WERI-Rb-1 (cell line): ENCODE results near the gene MTIF3.

Source experiments
- DNase-seq: peaks from one replicate; pipeline ENCODE4 v3.0.0-alpha.2; 2020
- H3K27ac ChIP-seq: fragments of 250-450 bp; sonication (Bioruptor Pico); 2 replicates; pipeline ENCODE4 v1.5.1; 2020; ENCODE audit warnings: mild to moderate bottlenecking, moderate library complexity
- H3K27me3 ChIP-seq: fragments of 250-450 bp; sonication (Bioruptor Pico); 2 replicates; pipeline ENCODE4 v1.5.1; 2021; ENCODE audit warnings: mild to moderate bottlenecking, low read depth, moderate library complexity; ENCODE audit not compliant: insufficient read depth, severe bottlenecking
- H3K36me3 ChIP-seq: fragments of 250-450 bp; sonication (Bioruptor Pico); 2 replicates; pipeline ENCODE4 v1.5.1; 2020; ENCODE audit warnings: mild to moderate bottlenecking, moderate library complexity
- H3K4me3 ChIP-seq: 2 replicates; pipeline ENCODE4 v1.5.1; 2011; ENCODE audit warnings: low read depth, mild to moderate bottlenecking, control low read depth, low read length
- H3K9me3 ChIP-seq: fragments of 250-450 bp; sonication (Bioruptor Pico); 2 replicates; pipeline ENCODE4 v1.5.1; 2021; ENCODE audit warnings: mild to moderate bottlenecking, moderate library complexity; ENCODE audit not compliant: severe bottlenecking
- CTCF ChIP-seq: IDR thresholded peaks from 2 replicates; pipeline ENCODE4 v1.5.1; 2011; ENCODE audit warnings: low read depth, mild to moderate bottlenecking, control low read depth, inconsistent platforms, low read length

Gene MTIF3

GRCh38 chr13:27398360-27398759, 52.0 kb downstream of the MTIF3 start:
- no peak for TF ChIP-seq CTCF
- Histone ChIP-seq H3K27ac (no peak overlapping the region), H3K9me3 (peaks cover 12% of the 10 kb centered on the region), H3K27me3 (peaks cover 100% of the 10 kb centered on the region), H3K36me3 (no peaks in the 10 kb centered on the region), H3K4me3 (no peak overlapping the region)
- no peak for DNase-seq

- H3K4me3 ChIP-seq, result no peak overlapping the region
- DNase-seq, result no peak
- no peaks in the 10 kb centered on the region for H3K36me3 ChIP-seq
- TF ChIP-seq CTCF, result no peak
- H3K27me3 ChIP-seq, result peaks cover 98% of the 10 kb centered on the region
- H3K27ac ChIP-seq, result no peak overlapping the region
- peaks cover 12% of the 10 kb centered on the region for H3K9me3 ChIP-seq
Observed at GRCh38 chr13:27396252-27396846, 54.0 kb downstream of the MTIF3 start.

- H3K27me3 ChIP-seq, result peaks cover 97% of the 10 kb centered on the region
- H3K36me3 ChIP-seq, result no peaks in the 10 kb centered on the region
- peaks cover 5% of the 10 kb centered on the region for H3K9me3 ChIP-seq
- no peak for TF ChIP-seq CTCF
- H3K27ac ChIP-seq, result no peak overlapping the region
- no peak for DNase-seq
- no peak overlapping the region for H3K4me3 ChIP-seq
Observed at GRCh38 chr13:27395007-27395510, 55.3 kb downstream of the MTIF3 start.

- Histone ChIP-seq H3K36me3 (no peaks in the 10 kb centered on the region), H3K27ac (no peak overlapping the region), H3K27me3 (peaks cover 95% of the 10 kb centered on the region), H3K9me3 (peaks cover 5% of the 10 kb centered on the region), H3K4me3 (no peak overlapping the region)
- no peak for DNase-seq
- no peak for TF ChIP-seq CTCF
Observed at GRCh38 chr13:27393101-27393500, 57.3 kb downstream of the MTIF3 start.

GRCh38 chr13:27391471-27391870, 58.9 kb downstream of the MTIF3 start:
- Histone ChIP-seq H3K27me3 (peaks cover 94% of the 10 kb centered on the region), H3K27ac (no peak overlapping the region), H3K4me3 (no peak overlapping the region), H3K36me3 (no peaks in the 10 kb centered on the region), H3K9me3 (peaks cover 5% of the 10 kb centered on the region)
- DNase-seq, result no peak
- TF ChIP-seq CTCF, result no peak

- no peak overlapping the region for H3K4me3 ChIP-seq
- no peaks in the 10 kb centered on the region for H3K9me3 ChIP-seq
- no peaks in the 10 kb centered on the region for H3K36me3 ChIP-seq
- H3K27me3 ChIP-seq, result peaks cover 93% of the 10 kb centered on the region
- no peak for TF ChIP-seq CTCF
- H3K27ac ChIP-seq, result no peak overlapping the region
- no peak for DNase-seq
Observed at GRCh38 chr13:27389891-27390290, 60.5 kb downstream of the MTIF3 start.
